Heart left ventricle (tissue), 16 donors: ENCODE results near the gene EMILIN2. TPM values are rescaled to one million over a fixed set of nuclear protein-coding genes. Genes with fewer than 3 reads are reported as not detected.

ENCODE experiments used
- ATAC-seq, 4 donors: fragments of 200-7000 bp; cut with Tn5 transposase; one replicate each; pipeline ENCODE4 v1.9.1; 2020 to 2022; ENCODE audit warnings: moderate library complexity in 4 of 4, mild to moderate bottlenecking in 3 of 4, moderate number of reproducible peaks in 1 of 4
- DNase-seq, 5 donors: peaks; one replicate each; pipeline ENCODE4 v3.0.0-alpha.2; 2020
- H3K27ac ChIP-seq, 12 donors: fragments of 200-600 bp; sonication (generic) in 4 of 12; one replicate each; pipeline versions ENCODE4 v1.5.0 to v1.8.0; 2016 to 2022; ENCODE audit warnings: mild to moderate bottlenecking in 2 of 12
- H3K27me3 ChIP-seq, 9 donors: fragments of 200-600 bp; sonication (generic) in 2 of 9; one replicate each; pipeline versions ENCODE4 v1.5.1 to v1.8.0; 2016 to 2022; ENCODE audit warnings: mild to moderate bottlenecking in 3 of 9
- H3K36me3 ChIP-seq, 9 donors: fragments of 200-600 bp; sonication (generic) in 2 of 9; one replicate each; pipeline versions ENCODE4 v1.5.0 to v1.8.0; 2018 to 2022; ENCODE audit warnings: mild to moderate bottlenecking in 2 of 9
- H3K4me1 ChIP-seq, 12 donors: fragments of 200-600 bp; sonication (generic) in 4 of 12; one replicate each; pipeline versions ENCODE4 v1.5.0 to v1.8.0; 2016 to 2022; ENCODE audit warnings: mild to moderate bottlenecking in 3 of 12
- H3K4me3 ChIP-seq, 12 donors: fragments of 200-600 bp; sonication (generic) in 4 of 12; one replicate each; pipeline versions ENCODE4 v1.5.0 to v1.8.0; 2017 to 2022; ENCODE audit warnings: mild to moderate bottlenecking in 9 of 12, moderate library complexity in 4 of 12
- H3K9me3 ChIP-seq, 12 donors: fragments of 200-600 bp; sonication (generic) in 4 of 12; one replicate each; pipeline versions ENCODE4 v1.5.0 to v1.8.0; 2016 to 2022; ENCODE audit warnings: mild to moderate bottlenecking in 1 of 12
- POLR2A ChIP-seq, 2 donors: fragments of 450-650 bp; IDR thresholded peaks; one replicate each; pipeline ENCODE4 v1.6.1; 2017; ENCODE audit warnings: antibody characterized with exemption in 2 of 2, mild to moderate bottlenecking in 2 of 2, moderate library complexity in 2 of 2
- WGBS, 4 donors: extraction: QIAGEN DNeasy Blood & Tissue Kit in 2 of 4; methylation state at CpG; one replicate each; pipeline versions ENCODE4 v1.1.5 to v1.1.7; 2013 to 2018; 5-methylcytosine and 5-hydroxymethylcytosine counted together
- intact Hi-C, 10 donors: fragments of 100-400 bp; cut with DNase I; formaldehyde crosslinking; loops; one replicate each; pipeline versions ENCODE4 v1.11.1 to v1.14.2; 2022
- polyA plus RNA-seq, 2 donors: library from polyadenylated mRNA; stranded (reverse); fragments of 200-250 nt; gene quantifications; one replicate each; pipeline ENCODE4 v1.2.3, GENCODE V29; 2013
- total RNA-seq, 9 donors: library from RNA; depleted of rRNA in 2 of 9; stranded (reverse); fragments of >200 nt in 2 of 9; fragmentation: NEBNext Ultra II Directional in 3 of 9; extraction: Animal tissue kit (Norgen Biotek cat#: 25700) in 3 of 9; gene quantifications; one replicate each; pipeline versions ENCODE4 v1.1.0 to v1.2.4, GENCODE V29; 2016 to 2023
- TF ChIP-seq, protein P1 (sequence below), 12 donors: fragments of 200-600 bp; sonication (generic) in 4 of 12; IDR thresholded peaks; one replicate each; pipeline versions ENCODE4 v1.5.0 to v1.8.0; 2018 to 2022; ENCODE audit warnings: antibody characterized with exemption in 12 of 12, mild to moderate bottlenecking in 5 of 12
- donor health status: ischemic (EF 13 %, LVEDD 7.1; RV severe dilation, severe dysfunction).
- donor health status: healthy with polysubstance abuse.
- donor health status: DM: no; HTN: yes; CAD: no.
- donor health status: DM: no; HTN: no; CAD: no.
- donor health status: ischemic (EF 25% LVEDD 6.9; RV normal size, moderate dysfunction).
- donor health status: ischemic (EF 25% LVEDD 5.7; RV mildly dilated, moderate dysfunction).
- donor health status: healthy.
- donor health status: DM: yes; HTN: yes; CAD: no.
- donor health status: ischemic (EF 35%, LVEDD 5.7; RV mildly dilated, moderate dysfunction).
- donor health status: nonischemic (EF 11% LVEDD 7.7; RV severe dilation, severe dysfunction).
- donor health status: DM: yes; HTN: yes; CAD: no.
- donor health status: PGD.
- donor health status: ischemic (EF 29% LVEDD 5.4; RV normal size, mild dysfunction).
- donor health status: nonischemic (EF 23%, LVEDD 6.1; RV moderate dilation, normal function).

The EMILIN2 gene
- total and polyA plus RNA-seq, 11 donors: 14.4 to 71.3 (median 22.6) TPM

DNA sequence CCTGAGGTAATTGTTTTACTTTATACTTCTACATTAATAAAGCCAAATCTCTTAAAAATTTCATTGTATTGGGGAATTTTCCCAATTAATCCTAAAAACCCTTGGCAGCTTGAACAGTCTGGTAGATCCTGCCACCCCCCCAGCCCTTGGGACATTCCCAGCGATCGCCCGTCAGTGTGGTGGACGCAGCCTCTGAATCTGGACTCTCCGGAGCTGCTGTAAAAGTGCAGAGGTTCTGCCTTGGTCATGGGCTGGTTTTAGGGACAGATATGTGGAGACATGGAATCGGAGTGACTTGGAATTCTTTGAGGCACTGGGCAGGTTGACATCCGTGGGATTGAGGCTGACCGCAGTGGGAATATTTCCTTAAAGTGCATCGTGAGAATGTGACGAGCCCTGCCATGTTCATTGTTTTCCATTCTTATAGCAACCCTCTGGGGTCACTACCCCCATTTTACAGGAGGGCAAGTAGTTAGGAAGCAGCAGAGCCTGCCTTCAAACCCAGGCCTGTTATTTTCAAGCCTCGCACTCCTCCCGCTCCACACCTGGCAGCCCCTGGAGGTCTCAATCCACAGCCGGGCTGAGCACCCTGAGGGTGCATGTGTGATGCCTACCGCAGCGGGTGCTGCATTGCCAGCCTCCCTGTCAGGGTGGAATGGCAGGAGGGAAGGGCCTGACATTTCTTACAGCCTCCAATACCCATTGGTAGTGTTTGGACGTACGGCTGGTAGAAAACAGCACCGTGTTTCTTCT, 6.5 kb downstream of the EMILIN2 start:
- H3K27me3 ChIP-seq: peaks cover 0 to 13% (median 2%) of the 10 kb centered on the region in 9 donors
- no peak overlapping the region for H3K27ac ChIP-seq
- peaks cover 0 to 36% (median 0%) of the 10 kb centered on the region in 9 donors for H3K36me3 ChIP-seq
- peaks cover 0 to 58% (median 16%) of the 10 kb centered on the region in 12 donors for H3K4me1 ChIP-seq
- H3K9me3 ChIP-seq: no peaks in the 10 kb centered on the region
- ATAC-seq (no peak), DNase-seq (no peak)
- 78 to 92% (median 87%) methylated on average over 18 of the region's 18 CpGs for WGBS, 4 donors
- H3K4me3 ChIP-seq: no peak overlapping the region
- intact Hi-C loops: loop anchor here in 1 of 10 donors (5.0 kb wide), 1 partner anchor 49 kb away; no protein-coding TSS in a partner anchor
- TF ChIP-seq POLR2A (IDR thresholded peaks at IDR 0.05): no peak
- TF ChIP-seq, protein P1, sequence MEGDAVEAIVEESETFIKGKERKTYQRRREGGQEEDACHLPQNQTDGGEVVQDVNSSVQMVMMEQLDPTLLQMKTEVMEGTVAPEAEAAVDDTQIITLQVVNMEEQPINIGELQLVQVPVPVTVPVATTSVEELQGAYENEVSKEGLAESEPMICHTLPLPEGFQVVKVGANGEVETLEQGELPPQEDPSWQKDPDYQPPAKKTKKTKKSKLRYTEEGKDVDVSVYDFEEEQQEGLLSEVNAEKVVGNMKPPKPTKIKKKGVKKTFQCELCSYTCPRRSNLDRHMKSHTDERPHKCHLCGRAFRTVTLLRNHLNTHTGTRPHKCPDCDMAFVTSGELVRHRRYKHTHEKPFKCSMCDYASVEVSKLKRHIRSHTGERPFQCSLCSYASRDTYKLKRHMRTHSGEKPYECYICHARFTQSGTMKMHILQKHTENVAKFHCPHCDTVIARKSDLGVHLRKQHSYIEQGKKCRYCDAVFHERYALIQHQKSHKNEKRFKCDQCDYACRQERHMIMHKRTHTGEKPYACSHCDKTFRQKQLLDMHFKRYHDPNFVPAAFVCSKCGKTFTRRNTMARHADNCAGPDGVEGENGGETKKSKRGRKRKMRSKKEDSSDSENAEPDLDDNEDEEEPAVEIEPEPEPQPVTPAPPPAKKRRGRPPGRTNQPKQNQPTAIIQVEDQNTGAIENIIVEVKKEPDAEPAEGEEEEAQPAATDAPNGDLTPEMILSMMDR (IDR thresholded peaks at IDR 0.05): no peak

DNA sequence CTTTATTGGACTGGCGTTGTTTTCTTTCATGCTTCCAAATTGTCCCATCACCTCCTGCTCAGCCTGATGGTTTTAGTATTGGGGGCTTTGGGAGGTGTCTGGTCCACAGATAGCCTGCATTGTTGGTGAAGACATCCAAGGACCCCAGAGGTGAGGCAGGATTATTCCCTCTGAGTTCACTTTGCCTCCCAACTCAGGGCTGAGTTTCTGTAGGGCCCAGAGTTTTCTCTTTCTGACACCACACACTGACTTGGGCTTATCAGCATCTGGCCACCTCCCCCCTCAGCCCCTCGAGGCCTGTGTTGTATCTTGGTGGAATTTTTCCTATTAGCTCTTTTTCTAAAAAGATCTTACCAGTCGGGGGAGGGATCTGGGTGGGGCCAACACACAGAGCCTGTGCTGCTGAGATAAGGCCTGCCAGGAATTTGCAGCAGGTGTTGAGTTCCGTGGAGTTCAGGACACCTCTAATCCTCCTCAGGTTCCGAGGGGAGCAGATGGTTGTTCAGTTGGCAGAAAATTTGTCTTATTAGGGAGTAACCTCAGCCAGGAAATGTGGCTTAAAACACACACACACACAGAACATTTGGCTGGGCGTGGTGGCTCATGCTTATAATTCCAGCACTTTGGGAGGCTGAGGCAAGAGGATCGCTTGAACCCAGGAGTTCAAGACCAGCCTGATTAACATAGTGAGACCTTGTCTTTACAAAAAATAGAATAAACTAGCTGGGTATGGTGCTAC, 7.3 kb downstream of the EMILIN2 start:
- no peaks in the 10 kb centered on the region for H3K9me3 ChIP-seq
- H3K4me1 ChIP-seq: peaks cover 0 to 52% (median 15%) of the 10 kb centered on the region in 12 donors
- TF ChIP-seq, protein P1 (IDR thresholded peaks at IDR 0.05): no peak
- no peak for TF ChIP-seq POLR2A (IDR thresholded peaks at IDR 0.05)
- intact Hi-C loops: loop anchor here in 1 of 10 donors (5.0 kb wide), 1 partner anchor 48 kb away; no protein-coding TSS in a partner anchor
- WGBS, 4 donors: 48 to 50% (median 48%) methylated on average over 7 of the region's 7 CpGs
- H3K36me3 ChIP-seq: peaks cover 0 to 36% (median 0%) of the 10 kb centered on the region in 9 donors
- H3K4me3 ChIP-seq: no peak overlapping the region
- H3K27ac ChIP-seq: peak overlapping the region in 1 of 12 donors; percentile 5
- ATAC-seq: no peak
- peaks cover 0 to 6% (median 0%) of the 10 kb centered on the region in 9 donors for H3K27me3 ChIP-seq
- DNase-seq: no peak

DNA sequence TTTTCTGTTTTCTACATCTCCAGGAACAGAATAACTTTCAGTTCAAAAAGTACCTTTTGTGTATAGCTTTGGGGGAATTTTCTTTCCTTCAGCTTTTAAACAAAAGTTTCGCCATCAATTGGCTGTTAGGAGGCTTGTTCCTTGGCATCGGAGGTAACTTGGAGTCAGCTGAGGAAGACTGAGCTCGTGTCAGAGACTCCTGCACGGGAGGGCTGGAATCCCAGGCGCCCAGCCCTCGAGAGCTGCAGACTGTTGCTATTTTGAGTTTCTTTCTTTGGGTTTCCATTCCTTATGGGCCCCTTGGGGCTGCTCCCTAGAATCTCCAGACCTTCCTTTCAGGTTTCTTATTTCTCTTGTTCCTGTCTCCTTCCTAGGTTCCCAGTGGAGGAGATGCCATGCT, 8.1 kb downstream of the EMILIN2 start:
- TF ChIP-seq, protein P1 (IDR thresholded peaks at IDR 0.05): no peak
- no peak for TF ChIP-seq POLR2A (IDR thresholded peaks at IDR 0.05)
- H3K36me3 ChIP-seq: peaks cover 0 to 36% (median 0%) of the 10 kb centered on the region in 9 donors
- intact Hi-C loops: loop anchor here in 2 of 10 donors (5.0 kb wide), 1 partner anchor 47 kb away; no protein-coding TSS in a partner anchor
- whole genome bisulfite sequencing, 4 donors: 32 to 47% (median 39%) methylated on average over 6 of the region's 6 CpGs
- H3K27me3 ChIP-seq: peaks cover 0 to 4% (median 0%) of the 10 kb centered on the region in 9 donors
- H3K27ac ChIP-seq: peak overlapping the region in 5 of 12 donors; percentile 3 to 47 (median 42)
- no peak overlapping the region for H3K4me3 ChIP-seq
- peaks cover 0 to 46% (median 15%) of the 10 kb centered on the region in 12 donors for H3K4me1 ChIP-seq
- peaks cover 0 to 7% (median 0%) of the 10 kb centered on the region in 12 donors for H3K9me3 ChIP-seq
- ATAC-seq (no peak), DNase-seq (no peak)
